Astrocyte (in vitro differentiated cells and primary cell): ENCODE data around the gene MAML2. TPM values are rescaled to one million over a fixed set of nuclear protein-coding genes. Genes with fewer than 3 reads are reported as not detected.

Experiments
- DNase-seq: peaks from one replicate; pipeline ENCODE4 v3.0.0-alpha.2; 2010; ENCODE audit warnings: low read depth
- FAIRE-seq: peaks from 2 replicates; lab custom pipeline; 2011; peaks lifted over from hg19 to GRCh38; lab: Jason Lieb, UNC
- H2AFZ ChIP-seq: 2 replicates; pipeline ENCODE4 v1.6.0; 2012; ENCODE audit warnings: low read depth, low read length, inconsistent platforms
- H3K27ac ChIP-seq: 2 replicates; pipeline ENCODE4 v1.5.1; 2011; ENCODE audit warnings: low read depth, low read length, inconsistent platforms
- H3K27me3 ChIP-seq: 2 replicates; pipeline ENCODE4 v1.6.0; 2011; ENCODE audit warnings: low read length, inconsistent platforms; ENCODE audit not compliant: insufficient read depth
- H3K36me3 ChIP-seq: 2 replicates; pipeline ENCODE4 v1.5.1; 2011; ENCODE audit warnings: low read length, inconsistent platforms; ENCODE audit not compliant: insufficient read depth
- H3K4me1 ChIP-seq: 2 replicates; pipeline ENCODE4 v1.5.1; 2011; ENCODE audit warnings: low read length, inconsistent platforms; ENCODE audit not compliant: insufficient read depth
- H3K4me2 ChIP-seq: 2 replicates; pipeline ENCODE4 v1.6.0; 2012; ENCODE audit warnings: low read length, inconsistent platforms
- H3K4me3 ChIP-seq: 2 replicates; pipeline ENCODE4 v1.5.1; 2011; ENCODE audit warnings: low read depth, mild to moderate bottlenecking, low read length, inconsistent platforms; ENCODE audit not compliant: insufficient read depth
- H3K79me2 ChIP-seq: 2 replicates; pipeline ENCODE4 v1.6.0; 2012; ENCODE audit warnings: mild to moderate bottlenecking, low read length, inconsistent platforms; ENCODE audit not compliant: insufficient read depth
- H3K9ac ChIP-seq: 2 replicates; pipeline ENCODE4 v1.6.0; 2012; ENCODE audit warnings: mild to moderate bottlenecking, low read length, inconsistent platforms
- H3K9me3 ChIP-seq: 2 replicates; pipeline ENCODE4 v1.5.1; 2012; ENCODE audit warnings: low read depth, mild to moderate bottlenecking, low read length, inconsistent platforms; ENCODE audit not compliant: insufficient read depth
- H4K20me1 ChIP-seq: 2 replicates; pipeline ENCODE4 v1.6.0; 2012; ENCODE audit warnings: low read length, inconsistent platforms; ENCODE audit not compliant: insufficient read depth
- H3K27ac Mint-ChIP-seq: one replicate; pipeline ENCODE4 v1.8.0; 2021; ENCODE audit warnings: mild to moderate bottlenecking, mixed read lengths; ENCODE audit not compliant: unreplicated experiment
- H3K27me3 Mint-ChIP-seq: one replicate; pipeline ENCODE4 v1.8.0; 2021; ENCODE audit warnings: low read depth, mixed read lengths; ENCODE audit not compliant: unreplicated experiment
- H3K36me3 Mint-ChIP-seq: one replicate; pipeline ENCODE4 v1.8.0; 2021; ENCODE audit warnings: low read depth, mixed read lengths; ENCODE audit not compliant: unreplicated experiment
- H3K4me1 Mint-ChIP-seq: one replicate; pipeline ENCODE4 v1.8.0; 2021; ENCODE audit warnings: low read depth, mixed read lengths; ENCODE audit not compliant: unreplicated experiment
- H3K4me3 Mint-ChIP-seq: one replicate; pipeline ENCODE4 v1.8.0; 2021; ENCODE audit warnings: mild to moderate bottlenecking, moderate library complexity, mixed read lengths; ENCODE audit not compliant: unreplicated experiment
- H3K9me3 Mint-ChIP-seq: one replicate; pipeline ENCODE4 v1.8.0; 2021; ENCODE audit warnings: mild to moderate bottlenecking, mixed read lengths; ENCODE audit not compliant: unreplicated experiment
- EZH2 ChIP-seq: IDR thresholded peaks from 2 replicates; pipeline ENCODE4 v1.6.1; 2012; ENCODE audit warnings: mild to moderate bottlenecking, low read length, inconsistent platforms; ENCODE audit not compliant: insufficient read depth
- total RNA-seq: library from RNA; stranded (reverse); gene quantifications from 2 replicates; pipeline ENCODE4 v1.2.1, GENCODE V29; 2021
- TF ChIP-seq, protein P1 (sequence below): IDR thresholded peaks from 2 replicates; pipeline ENCODE4 v1.5.1; 2011; ENCODE audit warnings: low read depth, mild to moderate bottlenecking, inconsistent platforms, low read length, moderate library complexity; ENCODE audit not compliant: insufficient read depth

The MAML2 gene
- total RNA-seq, 1 donor from 2014 or later, result 27.4 TPM

DNA sequence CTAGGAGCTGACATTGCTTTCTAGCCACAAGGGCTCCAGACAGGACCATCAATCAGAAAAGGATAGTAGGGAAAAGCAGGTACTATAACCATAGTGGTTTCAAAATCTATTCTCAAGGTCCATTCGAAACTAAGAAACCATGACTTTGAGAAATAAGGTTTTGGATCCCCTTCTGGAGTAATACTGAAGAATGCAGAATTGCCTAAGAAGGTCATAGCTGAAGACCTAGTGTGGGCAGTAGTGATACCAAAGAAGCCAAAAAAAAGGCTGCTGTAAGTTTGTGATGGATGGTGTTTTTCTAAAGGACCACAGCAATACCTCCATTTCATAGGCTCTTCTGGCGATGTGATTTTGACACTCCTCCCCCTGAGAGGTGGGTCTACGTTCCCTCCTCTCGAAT lies 163.1 kb downstream of the MAML2 start:
- H3K4me3 Mint-ChIP-seq, result no peak overlapping the region
- Histone ChIP-seq H3K4me2 (no peak overlapping the region), H2AFZ (no peak overlapping the region), H3K9ac (no peak overlapping the region), H3K4me3 (no peak overlapping the region), H3K27me3 (no peaks in the 10 kb centered on the region), H3K4me1 (no peaks in the 10 kb centered on the region), H3K9me3 (no peaks in the 10 kb centered on the region), H4K20me1 (peaks cover 3% of the 10 kb centered on the region), H3K27ac (no peak overlapping the region), H3K36me3 (no peaks in the 10 kb centered on the region), H3K79me2 (peaks cover 11% of the 10 kb centered on the region)
- no peaks in the 10 kb centered on the region for H3K9me3 Mint-ChIP-seq
- DNase-seq (no peak), FAIRE-seq (no peak)
- no peak for TF ChIP-seq EZH2
- TF ChIP-seq, protein P1, sequence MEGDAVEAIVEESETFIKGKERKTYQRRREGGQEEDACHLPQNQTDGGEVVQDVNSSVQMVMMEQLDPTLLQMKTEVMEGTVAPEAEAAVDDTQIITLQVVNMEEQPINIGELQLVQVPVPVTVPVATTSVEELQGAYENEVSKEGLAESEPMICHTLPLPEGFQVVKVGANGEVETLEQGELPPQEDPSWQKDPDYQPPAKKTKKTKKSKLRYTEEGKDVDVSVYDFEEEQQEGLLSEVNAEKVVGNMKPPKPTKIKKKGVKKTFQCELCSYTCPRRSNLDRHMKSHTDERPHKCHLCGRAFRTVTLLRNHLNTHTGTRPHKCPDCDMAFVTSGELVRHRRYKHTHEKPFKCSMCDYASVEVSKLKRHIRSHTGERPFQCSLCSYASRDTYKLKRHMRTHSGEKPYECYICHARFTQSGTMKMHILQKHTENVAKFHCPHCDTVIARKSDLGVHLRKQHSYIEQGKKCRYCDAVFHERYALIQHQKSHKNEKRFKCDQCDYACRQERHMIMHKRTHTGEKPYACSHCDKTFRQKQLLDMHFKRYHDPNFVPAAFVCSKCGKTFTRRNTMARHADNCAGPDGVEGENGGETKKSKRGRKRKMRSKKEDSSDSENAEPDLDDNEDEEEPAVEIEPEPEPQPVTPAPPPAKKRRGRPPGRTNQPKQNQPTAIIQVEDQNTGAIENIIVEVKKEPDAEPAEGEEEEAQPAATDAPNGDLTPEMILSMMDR, result no peak
- peaks cover 11% of the 10 kb centered on the region for H3K36me3 Mint-ChIP-seq
- H3K27me3 Mint-ChIP-seq, result no peaks in the 10 kb centered on the region
- H3K4me1 Mint-ChIP-seq, result peaks cover 9% of the 10 kb centered on the region
- H3K27ac Mint-ChIP-seq, result no peak overlapping the region

DNA sequence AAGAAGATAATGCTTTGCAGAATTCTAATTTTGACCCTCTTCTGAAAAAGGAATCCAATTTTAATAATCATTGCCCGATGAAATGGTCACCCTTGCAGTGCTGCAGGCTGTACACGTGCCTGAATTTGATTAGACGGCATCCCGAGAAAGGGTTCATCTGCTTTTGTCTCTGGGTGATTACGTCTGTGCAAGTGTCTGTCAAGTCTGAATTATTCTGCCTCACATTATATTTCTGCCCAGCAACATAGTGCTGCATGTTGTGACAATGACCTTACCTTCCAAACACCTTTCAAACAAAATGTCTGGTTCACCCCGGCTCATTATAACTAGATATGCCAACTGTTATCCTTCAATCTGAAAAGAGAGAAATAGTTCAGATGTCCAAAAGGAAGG lies 164.1 kb downstream of the MAML2 start:
- peaks cover 11% of the 10 kb centered on the region for H3K36me3 Mint-ChIP-seq
- peaks cover 3% of the 10 kb centered on the region for H4K20me1 ChIP-seq
- H3K27me3 Mint-ChIP-seq, result no peaks in the 10 kb centered on the region
- H2AFZ ChIP-seq, result no peak overlapping the region
- no peak for TF ChIP-seq EZH2
- TF ChIP-seq, protein P1, result no peak
- no peak overlapping the region for H3K4me2 ChIP-seq
- peaks cover 8% of the 10 kb centered on the region for H3K4me1 Mint-ChIP-seq
- no peaks in the 10 kb centered on the region for H3K9me3 Mint-ChIP-seq
- no peak overlapping the region for H3K9ac ChIP-seq
- H3K9me3 ChIP-seq, result no peaks in the 10 kb centered on the region
- peaks cover 12% of the 10 kb centered on the region for H3K79me2 ChIP-seq
- no peak overlapping the region for H3K4me3 ChIP-seq
- H3K4me1 ChIP-seq, result no peaks in the 10 kb centered on the region
- H3K27ac Mint-ChIP-seq, result no peak overlapping the region
- H3K27me3 ChIP-seq, result no peaks in the 10 kb centered on the region
- H3K4me3 Mint-ChIP-seq, result no peak overlapping the region
- H3K27ac ChIP-seq, result no peak overlapping the region
- FAIRE-seq (no peak), DNase-seq (no peak)
- no peaks in the 10 kb centered on the region for H3K36me3 ChIP-seq

DNA sequence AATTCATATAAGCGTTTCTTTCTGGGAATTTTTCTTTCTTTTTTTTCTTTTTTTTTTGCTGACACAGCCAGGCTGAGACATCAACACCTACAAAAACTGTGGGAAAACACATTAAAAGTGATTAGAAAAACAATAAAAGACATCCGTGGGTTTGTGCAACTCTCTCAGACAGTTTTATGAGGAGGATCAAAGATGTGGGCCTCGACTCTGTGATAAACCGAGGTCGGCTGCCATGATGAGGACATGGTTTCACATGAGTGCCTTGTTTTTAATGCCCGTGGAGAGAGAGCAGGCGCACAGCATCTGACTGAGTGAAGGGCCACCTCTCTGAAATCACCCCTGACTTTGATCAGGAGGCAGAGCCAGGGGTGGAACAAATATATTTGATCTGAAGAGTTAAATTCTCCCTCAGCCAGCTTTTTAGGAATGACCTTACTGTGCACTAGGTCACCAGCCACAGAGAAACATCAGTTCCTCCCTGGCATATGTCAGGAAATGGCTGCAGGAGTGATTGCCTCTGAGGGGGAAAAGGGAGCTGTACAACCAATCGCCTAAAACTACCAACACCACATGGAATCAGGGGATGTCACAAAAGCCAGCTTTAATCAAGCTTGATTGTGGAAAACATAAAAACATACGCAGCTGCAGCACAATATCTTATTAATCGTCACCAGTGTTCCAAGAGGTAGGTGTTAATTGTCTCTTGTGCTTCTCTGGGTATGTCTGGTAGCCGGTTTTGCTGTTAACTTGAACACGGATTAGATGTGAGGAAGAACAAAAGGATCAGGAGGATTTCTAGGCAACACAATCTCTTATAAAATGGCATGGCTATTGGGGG lies 164.7 kb downstream of the MAML2 start:
- Histone ChIP-seq H2AFZ (no peak overlapping the region), H3K4me3 (no peak overlapping the region), H3K9me3 (no peaks in the 10 kb centered on the region), H3K79me2 (peaks cover 15% of the 10 kb centered on the region), H4K20me1 (peaks cover 3% of the 10 kb centered on the region), H3K4me1 (no peaks in the 10 kb centered on the region), H3K27me3 (no peaks in the 10 kb centered on the region), H3K36me3 (no peaks in the 10 kb centered on the region), H3K27ac (no peak overlapping the region), H3K9ac (no peak overlapping the region), H3K4me2 (no peak overlapping the region)
- Mint-ChIP-seq H3K27ac (no peak overlapping the region), H3K9me3 (no peaks in the 10 kb centered on the region), H3K4me1 (peaks cover 9% of the 10 kb centered on the region), H3K4me3 (no peak overlapping the region), H3K27me3 (no peaks in the 10 kb centered on the region), H3K36me3 (peaks cover 17% of the 10 kb centered on the region)
- TF ChIP-seq EZH2, result no peak
- TF ChIP-seq, protein P1, result no peak
- FAIRE-seq (no peak), DNase-seq (no peak)
